Activated CD4-positive, alpha-beta T cell treated with anti-CD3 and anti-CD28 coated beads, Interleukin-2, amount 50 U/mL, for 24 hours (primary cell): Measurements from ENCODE around the gene NDUFB10.

Experiments
- DNase-seq, 2 donors: peaks; one replicate each; pipeline ENCODE4 v3.0.0-alpha.2; 2020; ENCODE audit warnings: low read depth in 1 of 2, low spot score in 1 of 2

NDUFB10 gene

GRCh38 chr16:1983544-1984346 is 24.4 kb downstream of the NDUFB10 start, which contains the start of gene GFER:
Gene GFER, plus strand, starts transcription at chr16:1984193. Its CDS starts 26 bp downstream, at chr16:1984219.
- DNase-seq = no peak

- DNase-seq = no peak
Observed at GRCh38 chr16:1984347-1985225, 25.2 kb downstream of the NDUFB10 start.

- DNase-seq = no peak
Observed at GRCh38 chr16:1985466-1986150, 26.3 kb downstream of the NDUFB10 start.

- no peak for DNase-seq
Observed at GRCh38 chr16:1987198-1987597, 27.9 kb downstream of the NDUFB10 start.

- DNase-seq = no peak
Observed at GRCh38 chr16:1989209-1990100, 30.1 kb downstream of the NDUFB10 start, which contains the start of gene SYNGR3. Gene SYNGR3, plus strand, starts transcription at chr16:1989970. Its CDS starts 133 bp downstream, at chr16:1990103.

- no peak for DNase-seq
Observed at GRCh38 chr16:1990101-1990350, 30.7 kb downstream of the NDUFB10 start.

GRCh38 chr16:1990351-1991134 is 31.2 kb downstream of the NDUFB10 start:
- no peak for DNase-seq

GRCh38 chr16:1991135-1991551 is 31.8 kb downstream of the NDUFB10 start:
- no peak for DNase-seq

- DNase-seq = no peak
Observed at GRCh38 chr16:1991588-1991947, 32.2 kb downstream of the NDUFB10 start.

- peak; percentile 94 to 97 for DNase-seq
Observed at GRCh38 chr16:1991948-1992703, 32.8 kb downstream of the NDUFB10 start.

GRCh38 chr16:1992704-1993317 is 33.5 kb downstream of the NDUFB10 start:
- no peak for DNase-seq

- no peak for DNase-seq
Observed at GRCh38 chr16:1993731-1994131, 34.4 kb downstream of the NDUFB10 start.

- no peak for DNase-seq
Observed at GRCh38 chr16:1997494-1998359, 38.4 kb downstream of the NDUFB10 start.

GRCh38 chr16:1998360-1998835 is 39.1 kb downstream of the NDUFB10 start:
- DNase-seq = no peak

GRCh38 chr16:1998852-1999801 is 39.8 kb downstream of the NDUFB10 start:
- no peak for DNase-seq

- no peak for DNase-seq
Observed at GRCh38 chr16:1999866-2000514, 40.7 kb downstream of the NDUFB10 start.
